ENCODE results near the gene PLA2G4B. TPM values are rescaled to one million over a fixed set of nuclear protein-coding genes. Genes with fewer than 3 reads are reported as not detected.

Gene PLA2G4B
- polyA plus RNA-seq, 1 donor (not counting 4 experiments of a cell fraction or from before 2014, with no cell fraction given) = 8.6 TPM

GRCh38 chr15:41817781-41818180, 20.9 kb upstream of the PLA2G4B start:
- H3K27me3 ChIP-seq (ENCODE audit: control insufficient read depth, extremely low read depth, insufficient read depth, low read length) = no peaks in the 10 kb centered on the region
- DNase-seq (ENCODE audit: low read depth, low spot score) (no peak), FAIRE-seq (no peak)
- H3K79me2 ChIP-seq (ENCODE audit: control insufficient read depth, insufficient read depth, low read length) = peaks cover 3% of the 10 kb centered on the region
- no peak overlapping the region for H3K4me3 ChIP-seq (ENCODE audit: control insufficient read depth in 2 of 3, extremely low read depth in 1 of 3, insufficient read depth in 2 of 3, low read depth in 1 of 3, low read length in 3 of 3)
- H3K36me3 ChIP-seq (ENCODE audit: control insufficient read depth in 2 of 2, extremely low read depth in 1 of 2, insufficient read depth in 2 of 2, low read length in 2 of 2) = peaks cover 76 to 92% of the 10 kb centered on the region in 2 experiments
- H2AFZ ChIP-seq (ENCODE audit: control insufficient read depth, low read length) = no peak overlapping the region
- H3K9me3 ChIP-seq (ENCODE audit: control insufficient read depth, low read depth, low read length) = no peaks in the 10 kb centered on the region
- no peaks in the 10 kb centered on the region for H4K20me1 ChIP-seq (ENCODE audit: control insufficient read depth, extremely low read depth, insufficient read depth, low read length)
- TF ChIP-seq EZH2 (IDR thresholded peaks at IDR 0.05; ENCODE audit: low read length) (no peak), CTCF (optimal IDR thresholded peaks at IDR 0.05 in 1 of 3, IDR thresholded peaks at IDR 0.05 in 1 of 3, conservative IDR thresholded peaks at IDR 0.05 in 1 of 3; ENCODE audit: extremely low read depth in 1 of 3, insufficient read depth in 2 of 3, low read length in 3 of 3) (no peak)
- no peak overlapping the region for H3K9ac ChIP-seq (ENCODE audit: control insufficient read depth, extremely low read depth, insufficient read depth, low read length)
- H3K4me2 ChIP-seq (ENCODE audit: control insufficient read depth, extremely low read depth, insufficient read depth, low read depth, low read length) = no peak overlapping the region
- H3K27ac ChIP-seq (ENCODE audit: control insufficient read depth, insufficient read depth, low read length) = no peak overlapping the region
- dilution Hi-C loops (cut with MboI; ENCODE audit: extremely low pct_ligation_motif_present, low sequenced_read_pairs) = no loop called here
- H3K9me1 ChIP-seq (ENCODE audit: control insufficient read depth, extremely low read depth, insufficient read depth, low read length) = no peaks in the 10 kb centered on the region
- H3K4me1 ChIP-seq (ENCODE audit: control insufficient read depth, extremely low read depth, insufficient read depth, low read length) = no peaks in the 10 kb centered on the region

GRCh38 chr15:41819455-41820050, 19.1 kb upstream of the PLA2G4B start:
- FAIRE-seq = no peak
- peaks cover 76 to 90% of the 10 kb centered on the region in 2 experiments for H3K36me3 ChIP-seq (ENCODE audit: control insufficient read depth in 2 of 2, extremely low read depth in 1 of 2, insufficient read depth in 2 of 2, low read length in 2 of 2)
- dilution Hi-C loops (cut with MboI; ENCODE audit: extremely low pct_ligation_motif_present, low sequenced_read_pairs) = no loop called here

More at GRCh38 chr15:41819455-41820050, 19.1 kb upstream of the PLA2G4B start:
- H3K9me3 ChIP-seq (ENCODE audit: control insufficient read depth, low read depth, low read length) = no peaks in the 10 kb centered on the region
- TF ChIP-seq CTCF (optimal IDR thresholded peaks at IDR 0.05 in 1 of 3, IDR thresholded peaks at IDR 0.05 in 1 of 3, conservative IDR thresholded peaks at IDR 0.05 in 1 of 3; ENCODE audit: extremely low read depth in 1 of 3, insufficient read depth in 2 of 3, low read length in 3 of 3) (no peak), EZH2 (IDR thresholded peaks at IDR 0.05; ENCODE audit: low read length) (no peak)
- H3K4me3 ChIP-seq (ENCODE audit: control insufficient read depth in 2 of 3, extremely low read depth in 1 of 3, insufficient read depth in 2 of 3, low read depth in 1 of 3, low read length in 3 of 3) = no peak overlapping the region
- no peak overlapping the region for H3K27ac ChIP-seq (ENCODE audit: control insufficient read depth, insufficient read depth, low read length)
- no peak overlapping the region for H2AFZ ChIP-seq (ENCODE audit: control insufficient read depth, low read length)
- DNase-seq (ENCODE audit: low read depth, low spot score) = no peak
- no peak overlapping the region for H3K4me2 ChIP-seq (ENCODE audit: control insufficient read depth, extremely low read depth, insufficient read depth, low read depth, low read length)
- peaks cover under 1% of the 10 kb centered on the region for H3K79me2 ChIP-seq (ENCODE audit: control insufficient read depth, insufficient read depth, low read length)
- H4K20me1 ChIP-seq (ENCODE audit: control insufficient read depth, extremely low read depth, insufficient read depth, low read length) = no peaks in the 10 kb centered on the region
- H3K9ac ChIP-seq (ENCODE audit: control insufficient read depth, extremely low read depth, insufficient read depth, low read length) = no peak overlapping the region
- H3K4me1 ChIP-seq (ENCODE audit: control insufficient read depth, extremely low read depth, insufficient read depth, low read length) = no peaks in the 10 kb centered on the region
- H3K27me3 ChIP-seq (ENCODE audit: control insufficient read depth, extremely low read depth, insufficient read depth, low read length) = no peaks in the 10 kb centered on the region
- H3K9me1 ChIP-seq (ENCODE audit: control insufficient read depth, extremely low read depth, insufficient read depth, low read length) = no peaks in the 10 kb centered on the region

All from keratinocyte (primary cell).